ENCODE results near the gene PIP4K2A.
A peak's percentile ranks its signal among the peaks of the same experiment; 100 is the strongest.

Gene PIP4K2A

GRCh38 chr10:22589851-22590514, 124.4 kb downstream of the PIP4K2A start:
- DNase-seq, result no peak

DNA sequence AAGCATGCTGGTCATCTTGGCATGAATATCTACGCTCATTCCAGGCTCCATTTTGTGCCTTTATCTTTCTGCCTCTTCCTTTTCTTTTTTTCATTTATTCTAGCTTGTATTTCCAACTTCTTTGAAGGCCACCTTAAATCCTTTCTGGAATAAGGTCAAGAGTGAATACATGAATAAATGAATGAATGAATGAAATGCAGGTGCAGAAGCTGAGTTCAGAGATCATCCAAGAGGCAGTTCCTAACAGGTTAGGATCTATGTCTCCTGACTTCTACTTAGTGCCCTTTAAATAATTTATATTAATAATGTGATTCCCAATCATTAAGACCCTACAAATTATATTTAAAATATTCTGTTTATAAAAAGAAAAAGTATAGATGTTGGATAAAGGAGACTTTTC, 125.9 kb downstream of the PIP4K2A start:
- no peak for DNase-seq

DNA sequence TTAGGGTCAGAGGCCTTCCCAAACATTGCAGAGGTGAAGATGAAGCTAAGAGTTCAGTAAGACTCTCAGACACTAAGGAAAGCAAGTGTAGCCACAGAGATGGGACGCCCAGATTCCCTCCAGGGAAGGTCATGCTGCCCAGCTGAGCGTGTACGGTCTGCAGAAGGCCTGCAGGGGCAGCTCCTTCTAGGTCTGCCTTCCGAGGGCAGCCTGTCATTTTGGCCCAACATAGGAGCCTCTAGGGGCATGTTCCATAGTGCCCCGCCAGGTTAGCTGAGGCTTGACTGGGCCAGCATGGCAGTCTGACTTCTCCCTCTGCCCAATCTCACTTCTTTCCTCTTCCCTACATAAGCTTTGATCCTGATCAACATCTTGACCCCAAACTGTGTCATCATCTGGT, 130.7 kb downstream of the PIP4K2A start:
- no peak for DNase-seq

GRCh38 chr10:22581461-22581860, 132.9 kb downstream of the PIP4K2A start:
- no peak for DNase-seq

DNA sequence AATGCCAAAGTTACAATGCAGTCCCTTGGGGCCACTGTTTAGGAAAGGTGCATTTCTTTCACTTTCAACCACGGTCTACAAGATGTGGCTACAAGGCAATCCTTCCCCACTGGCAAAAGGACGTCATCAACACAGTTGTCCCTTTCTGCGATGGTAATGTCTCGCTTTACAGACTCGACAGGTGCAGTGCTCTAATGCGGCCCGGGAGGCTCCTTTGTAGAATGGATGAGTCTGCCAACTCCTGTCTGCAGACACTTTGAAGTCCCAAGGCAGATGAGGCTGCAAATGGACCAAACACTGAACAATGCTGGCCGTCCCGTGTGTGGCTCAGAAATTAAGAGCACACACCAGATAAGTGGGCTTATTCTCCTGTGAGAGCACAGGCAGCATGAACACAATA, 133.7 kb downstream of the PIP4K2A start:
- no peak for DNase-seq

- no peak for DNase-seq
These were observed 134.6 kb downstream of the PIP4K2A start for GRCh38 chr10:22579826-22580225.

- DNase-seq, result no peak
These were observed 140.4 kb downstream of the PIP4K2A start for GRCh38 chr10:22573820-22574569.

DNA sequence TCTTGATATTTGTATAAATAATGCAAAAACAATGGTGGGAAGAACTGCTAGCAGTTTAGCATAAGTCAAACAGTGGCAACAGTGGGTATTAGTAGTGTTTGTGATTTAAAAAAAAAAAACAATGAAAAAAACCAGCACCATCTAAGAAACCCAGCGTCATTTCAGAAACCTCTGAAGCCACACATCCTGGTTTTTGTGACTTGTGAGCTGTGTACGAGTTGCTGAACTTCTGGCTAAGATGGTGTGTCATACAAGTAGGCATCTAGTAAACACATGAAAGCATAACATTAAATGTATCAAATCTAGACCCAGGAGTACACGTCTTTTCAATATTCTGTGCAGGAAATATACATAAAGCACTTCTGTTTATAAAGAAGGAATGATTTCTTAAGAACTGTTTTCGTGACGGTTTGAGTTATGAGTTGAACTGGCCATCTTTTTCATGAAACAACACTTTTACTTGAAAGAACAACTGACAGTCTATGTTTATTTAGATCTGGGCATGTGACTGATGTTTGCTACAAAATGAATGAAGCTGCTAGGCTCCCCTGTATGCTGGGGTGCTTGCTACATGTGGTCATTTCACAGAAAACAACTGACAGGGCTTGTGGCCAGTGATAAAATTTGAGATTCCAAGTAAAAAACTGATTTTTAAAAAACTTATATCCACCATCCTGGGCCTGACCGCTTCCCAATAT, 143.5 kb downstream of the PIP4K2A start:
- no peak for DNase-seq

DNA sequence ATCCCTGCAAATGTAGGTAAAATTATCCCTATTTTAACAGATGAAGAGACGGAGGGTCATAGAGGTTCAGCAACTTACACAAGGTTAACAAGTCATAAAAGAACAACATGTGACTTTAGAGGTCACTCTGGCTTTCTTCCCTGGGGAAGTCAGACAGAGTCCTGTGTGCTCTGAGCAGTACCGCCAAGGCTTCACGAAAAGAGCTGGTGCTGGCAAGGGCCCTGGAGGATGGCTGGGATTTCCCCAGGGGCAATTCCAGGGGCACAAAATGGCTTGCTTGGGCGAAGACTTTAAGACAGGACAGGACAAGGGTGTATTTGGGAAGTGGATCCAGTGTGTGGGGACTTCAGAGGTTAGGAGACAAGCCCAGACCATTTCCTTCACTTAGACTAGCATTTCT, 144.1 kb downstream of the PIP4K2A start:
- DNase-seq, result no peak

- DNase-seq, result no peak
These were observed 145.4 kb downstream of the PIP4K2A start for GRCh38 chr10:22568928-22569327.

- no peak for DNase-seq
These were observed 150.3 kb downstream of the PIP4K2A start for GRCh38 chr10:22564060-22564459.

DNA sequence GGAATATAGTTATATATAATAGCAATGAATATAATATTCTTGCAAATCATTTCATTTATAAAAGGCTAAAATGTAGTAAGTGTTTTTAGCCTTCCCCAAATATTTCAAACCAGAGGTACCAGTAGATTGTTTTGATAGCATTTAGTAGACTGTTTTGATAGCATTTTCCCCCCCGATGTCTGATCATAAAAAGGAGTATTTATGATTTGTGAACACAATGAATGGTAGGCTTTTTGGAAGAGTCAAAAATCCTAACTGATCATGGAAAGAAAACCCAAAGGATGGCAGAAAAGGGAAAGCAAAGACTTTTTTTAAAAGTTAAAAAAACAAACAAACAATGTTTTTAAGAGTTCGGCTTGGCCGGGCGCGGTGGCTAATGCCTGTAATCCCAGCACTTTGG, 152.5 kb downstream of the PIP4K2A start:
- DNase-seq, result no peak

DNA sequence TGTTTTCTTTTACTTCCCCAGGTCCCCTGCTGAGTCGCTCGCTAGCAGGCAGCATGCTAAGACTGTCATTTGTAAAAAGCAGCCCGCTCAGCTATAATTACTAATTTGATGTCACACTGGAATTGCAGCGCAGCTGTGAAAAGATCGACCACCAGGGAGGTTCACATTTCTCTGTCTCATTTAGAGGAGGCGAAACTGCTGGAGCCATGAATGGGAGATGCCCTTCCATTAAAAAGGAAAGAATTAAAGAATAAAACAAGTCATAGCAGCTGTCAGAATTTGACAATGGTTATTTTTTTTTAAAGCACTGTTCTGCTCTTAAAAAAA, 153.5 kb downstream of the PIP4K2A start:
- no peak for DNase-seq

- DNase-seq, result no peak
These were observed 154.1 kb downstream of the PIP4K2A start for GRCh38 chr10:22560096-22560912.

- DNase-seq, result no peak
These were observed 157.1 kb downstream of the PIP4K2A start for GRCh38 chr10:22557321-22557720.

GRCh38 chr10:22556774-22557173, 157.6 kb downstream of the PIP4K2A start:
- DNase-seq, result no peak

GRCh38 chr10:22554461-22555182, 159.8 kb downstream of the PIP4K2A start:
- no peak for DNase-seq

GRCh38 chr10:22553452-22553995, 160.9 kb downstream of the PIP4K2A start:
- DNase-seq, result no peak

DNA sequence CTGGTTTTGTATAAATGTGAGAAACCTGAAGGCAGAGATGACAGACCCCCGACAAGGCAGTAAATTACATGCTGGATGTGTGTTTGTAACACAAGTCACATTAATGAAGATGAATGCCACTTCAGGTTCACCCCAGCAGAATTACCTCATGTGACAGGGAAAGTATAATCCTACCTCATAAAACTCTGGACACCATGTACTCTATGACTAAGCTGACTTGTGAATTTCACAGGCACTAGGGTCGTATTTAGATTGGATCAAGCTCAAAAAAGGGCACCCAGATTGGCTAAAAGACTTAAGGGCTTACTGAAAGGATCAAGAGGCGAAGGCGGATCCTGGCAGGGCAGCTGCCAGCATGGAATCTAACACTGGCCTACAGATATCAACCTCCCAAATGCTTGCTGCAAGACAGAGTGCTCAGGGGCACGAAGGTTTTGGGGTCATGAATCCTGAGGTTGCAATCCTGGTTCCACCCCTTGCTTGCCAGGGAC, 161.4 kb downstream of the PIP4K2A start:
- DNase-seq, result no peak

GRCh38 chr10:22551681-22552365, 162.6 kb downstream of the PIP4K2A start:
- no peak for DNase-seq

DNA sequence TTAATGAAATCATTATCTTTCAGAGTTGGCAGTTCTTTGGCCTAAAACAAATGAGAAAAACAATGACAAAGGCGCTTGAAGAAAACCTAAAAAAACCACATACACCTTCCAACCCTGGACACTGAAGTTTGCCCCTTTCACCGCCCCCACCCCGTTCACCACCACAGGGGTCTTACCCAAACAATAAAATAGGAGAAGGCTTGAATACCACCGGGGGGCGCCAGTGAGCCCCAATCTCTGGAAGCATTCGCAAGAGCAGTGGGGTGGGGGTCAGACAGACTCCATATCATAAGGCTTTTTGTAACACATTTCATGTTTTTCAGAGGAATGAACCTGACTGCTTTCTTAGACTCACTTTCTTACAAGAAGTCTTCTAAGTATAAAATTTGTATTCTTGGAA, 163.6 kb downstream of the PIP4K2A start:
- DNase-seq, result peak; percentile 38 to 62 (median 58)
